Epithelial cell of esophagus (primary cell): Measurements from ENCODE around the gene CNDP1.

ENCODE experiments used
- DNase-seq: peaks from one replicate; pipeline ENCODE4 v3.0.0; 2010; ENCODE audit warnings: low read depth
- H3K4me3 ChIP-seq: 2 replicates; pipeline ENCODE4 v1.5.1; 2011; ENCODE audit warnings: mild to moderate bottlenecking, low read length, control low read depth
- TF ChIP-seq, protein P1 (sequence below): IDR thresholded peaks from 2 replicates; pipeline ENCODE4 v1.5.1; 2011; ENCODE audit warnings: low read depth, mild to moderate bottlenecking, low read length, control low read depth, inconsistent platforms; ENCODE audit not compliant: insufficient read depth; ENCODE audit errors: missing control alignments

CNDP1 gene

DNA sequence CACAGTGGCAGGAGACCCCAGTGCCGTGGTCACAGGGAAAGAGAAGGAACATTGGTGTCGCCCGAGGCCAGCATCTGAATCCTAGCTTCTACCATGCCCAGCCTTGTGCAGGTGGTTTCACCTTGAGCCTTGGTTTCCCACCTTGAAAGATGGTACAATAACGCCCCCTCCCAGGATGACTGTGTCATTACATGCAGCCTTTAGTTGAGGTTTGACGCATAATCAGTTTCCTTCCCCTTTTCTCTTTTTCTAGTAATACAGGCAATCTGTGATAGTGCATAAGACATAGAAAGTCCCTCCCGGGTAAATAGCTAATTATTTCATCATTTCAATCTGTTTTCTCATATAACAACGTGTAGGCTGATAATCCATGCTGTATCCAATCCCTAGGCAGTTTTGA, 33.5 kb downstream of the CNDP1 start:
- DNase-seq: no peak
- no peak overlapping the region for H3K4me3 ChIP-seq
- TF ChIP-seq, protein P1, sequence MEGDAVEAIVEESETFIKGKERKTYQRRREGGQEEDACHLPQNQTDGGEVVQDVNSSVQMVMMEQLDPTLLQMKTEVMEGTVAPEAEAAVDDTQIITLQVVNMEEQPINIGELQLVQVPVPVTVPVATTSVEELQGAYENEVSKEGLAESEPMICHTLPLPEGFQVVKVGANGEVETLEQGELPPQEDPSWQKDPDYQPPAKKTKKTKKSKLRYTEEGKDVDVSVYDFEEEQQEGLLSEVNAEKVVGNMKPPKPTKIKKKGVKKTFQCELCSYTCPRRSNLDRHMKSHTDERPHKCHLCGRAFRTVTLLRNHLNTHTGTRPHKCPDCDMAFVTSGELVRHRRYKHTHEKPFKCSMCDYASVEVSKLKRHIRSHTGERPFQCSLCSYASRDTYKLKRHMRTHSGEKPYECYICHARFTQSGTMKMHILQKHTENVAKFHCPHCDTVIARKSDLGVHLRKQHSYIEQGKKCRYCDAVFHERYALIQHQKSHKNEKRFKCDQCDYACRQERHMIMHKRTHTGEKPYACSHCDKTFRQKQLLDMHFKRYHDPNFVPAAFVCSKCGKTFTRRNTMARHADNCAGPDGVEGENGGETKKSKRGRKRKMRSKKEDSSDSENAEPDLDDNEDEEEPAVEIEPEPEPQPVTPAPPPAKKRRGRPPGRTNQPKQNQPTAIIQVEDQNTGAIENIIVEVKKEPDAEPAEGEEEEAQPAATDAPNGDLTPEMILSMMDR: no peak

DNA sequence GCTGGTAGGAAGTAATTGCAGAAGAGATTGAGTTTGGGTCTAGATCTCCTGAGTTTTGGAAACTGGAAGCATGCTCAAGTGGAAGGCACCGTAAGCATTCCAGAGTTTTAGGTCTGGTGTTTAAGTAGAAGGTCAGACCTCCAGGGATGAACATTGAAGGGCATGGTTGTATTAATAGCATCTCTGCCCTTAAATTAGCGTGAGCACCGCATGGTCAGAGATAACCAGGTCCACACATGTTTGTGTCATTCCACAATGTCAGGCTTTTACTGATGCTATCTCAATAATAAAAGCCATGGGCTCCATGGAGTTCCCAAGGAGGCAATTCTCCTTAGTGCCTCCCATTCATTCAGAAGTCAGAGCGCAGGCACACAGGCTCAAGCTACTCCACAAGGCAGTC, 35.1 kb downstream of the CNDP1 start:
- no peak overlapping the region for H3K4me3 ChIP-seq
- TF ChIP-seq, protein P1: no peak
- no peak for DNase-seq

DNA sequence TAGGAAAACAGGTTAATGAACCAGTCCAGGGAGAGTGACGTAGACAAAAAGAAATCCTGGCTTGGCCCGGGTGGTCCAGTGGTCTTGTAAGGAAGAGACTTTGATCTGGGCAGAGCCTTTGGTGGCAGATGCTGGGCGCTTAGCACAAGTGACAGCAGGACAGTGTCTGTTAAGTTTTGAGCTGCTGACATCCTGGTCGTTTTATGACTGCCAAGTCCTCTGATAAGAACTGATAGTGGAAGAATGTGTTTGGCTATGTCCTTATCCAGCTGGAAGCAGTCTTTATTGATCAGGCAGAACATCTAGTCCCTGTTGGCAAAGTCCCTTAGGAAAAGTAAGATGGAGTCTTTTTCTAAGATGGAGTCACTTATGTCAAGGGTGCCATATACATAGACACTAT, 36.0 kb downstream of the CNDP1 start:
- no peak for DNase-seq
- no peak overlapping the region for H3K4me3 ChIP-seq
- TF ChIP-seq, protein P1: no peak

DNA sequence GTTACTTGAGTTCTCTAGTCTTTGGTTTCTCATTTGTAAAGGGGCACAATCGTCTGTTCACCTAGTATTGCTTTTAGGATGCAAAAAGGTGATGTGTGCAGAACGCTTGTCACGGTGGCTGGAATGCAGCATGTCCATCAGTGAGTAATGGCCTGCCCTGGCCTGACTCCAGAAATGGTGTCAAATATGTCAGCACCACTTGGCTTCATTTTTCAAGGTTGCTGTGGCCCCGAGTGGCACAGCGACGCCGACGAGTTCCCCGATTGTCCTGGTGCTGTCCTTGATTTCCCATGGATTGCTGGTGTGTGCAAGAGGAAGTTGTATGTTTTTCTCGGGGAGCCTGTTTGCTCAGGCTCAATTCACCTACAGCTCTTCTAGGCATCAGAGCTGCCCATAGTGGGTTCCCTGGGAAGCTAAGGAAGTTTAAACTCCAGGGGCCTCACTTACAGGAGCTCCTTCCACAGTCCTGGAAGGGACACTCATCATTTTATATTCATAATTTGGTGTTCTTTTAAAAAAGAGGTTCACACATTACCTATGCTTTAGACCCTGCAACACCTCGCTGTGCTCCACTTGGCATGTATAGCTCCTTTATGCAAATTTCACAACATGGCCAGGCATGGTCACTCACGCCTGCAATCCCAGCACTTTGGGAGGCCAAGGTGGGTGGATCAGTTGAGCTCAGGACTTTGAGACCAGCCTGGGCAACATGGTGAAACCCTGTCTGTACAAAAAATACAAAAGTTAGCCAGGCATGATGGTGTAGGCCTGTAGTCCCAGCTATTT, 37.8 kb downstream of the CNDP1 start:
- DNase-seq: no peak
- no peak overlapping the region for H3K4me3 ChIP-seq

DNA sequence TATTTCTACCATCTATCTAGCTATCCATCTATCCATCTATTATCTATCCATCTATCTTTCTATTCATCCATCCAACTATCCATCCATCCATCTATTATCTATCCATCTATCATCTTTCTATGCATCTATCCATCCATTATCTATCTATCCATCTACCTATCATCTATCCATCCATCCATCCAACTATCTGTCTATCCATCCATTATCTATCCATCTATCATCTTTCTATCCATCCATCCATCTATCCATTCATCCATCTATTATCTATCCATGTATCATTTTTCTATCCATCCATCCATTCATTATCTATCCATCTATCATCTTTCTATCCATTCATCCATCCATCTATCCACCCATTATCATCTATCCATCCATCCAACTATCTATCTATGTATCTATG, 38.8 kb downstream of the CNDP1 start:
- no peak overlapping the region for H3K4me3 ChIP-seq
- DNase-seq: no peak
- TF ChIP-seq, protein P1: no peak

More for the DNA sequence above, 37.8 kb downstream of the CNDP1 start:
- TF ChIP-seq, protein P1: no peak

DNA sequence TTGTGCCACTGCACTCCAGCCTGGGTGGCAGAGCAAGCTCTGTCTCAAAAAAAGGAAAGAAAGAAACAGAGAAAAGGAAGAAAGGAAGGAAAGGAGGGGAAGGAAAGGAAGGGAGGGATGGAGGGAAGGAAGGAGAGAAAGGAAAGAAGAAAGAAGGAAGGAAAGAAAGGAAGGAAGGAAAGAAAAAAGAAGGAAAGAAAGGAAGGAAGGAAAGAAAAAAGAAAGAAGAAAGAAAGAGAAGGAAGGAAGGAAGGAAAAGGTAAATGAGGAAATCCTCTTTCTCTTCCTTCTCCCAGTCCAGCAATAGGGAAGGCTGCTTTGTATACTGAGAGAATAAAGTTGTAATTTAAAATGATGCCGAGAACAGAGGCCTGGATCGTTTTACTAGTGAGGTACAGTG, 40.6 kb downstream of the CNDP1 start:
- DNase-seq: no peak
- TF ChIP-seq, protein P1: no peak
- no peak overlapping the region for H3K4me3 ChIP-seq

DNA sequence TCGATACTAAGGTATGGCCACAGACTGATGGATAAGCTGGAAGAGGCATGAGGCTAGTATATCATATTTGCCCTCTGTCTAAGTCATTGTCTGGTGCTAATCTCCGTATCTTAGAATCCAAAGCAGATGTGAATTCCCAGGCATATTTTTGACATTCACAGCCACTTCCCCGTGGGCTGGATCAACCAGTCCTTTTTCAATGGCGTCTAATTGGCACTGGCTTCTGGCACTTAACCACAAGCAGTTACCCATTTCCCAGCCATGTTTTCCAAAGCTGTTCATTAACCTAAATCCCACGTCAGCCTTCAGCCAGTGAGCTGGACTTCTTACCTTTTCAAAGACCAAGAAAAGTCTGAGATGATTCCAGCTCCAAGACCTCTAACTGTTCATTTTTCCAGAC, 42.7 kb downstream of the CNDP1 start:
- DNase-seq: no peak
- no peak overlapping the region for H3K4me3 ChIP-seq
- TF ChIP-seq, protein P1: no peak
